Karpas-422 (cell line): ENCODE results near the gene SUGCT. TPM values are rescaled to one million over a fixed set of nuclear protein-coding genes. Genes with fewer than 3 reads are reported as not detected.

ENCODE experiments used
- DNase-seq: peaks from one replicate; pipeline ENCODE4 v3.0.0-alpha.2; 2015
- H2AFZ ChIP-seq: fragments of 200-600 bp; sonication (generic); 2 replicates; pipeline ENCODE4 v1.6.1; 2014; ENCODE audit warnings: antibody characterized with exemption, low read length, mixed read lengths
- H3K27ac ChIP-seq: fragments of 200-600 bp; sonication (generic); 2 replicates; pipeline ENCODE4 v1.5.1; 2014; ENCODE audit warnings: mild to moderate bottlenecking, low read length, moderate library complexity
- H3K27me3 ChIP-seq: fragments of 200-600 bp; sonication (generic); 2 replicates; pipeline ENCODE4 v1.6.1; 2014; ENCODE audit warnings: low read length, mixed read lengths
- H3K36me3 ChIP-seq: fragments of 200-600 bp; sonication (generic); 2 replicates; pipeline ENCODE4 v1.6.1; 2014; ENCODE audit warnings: low read length, mixed read lengths; ENCODE audit not compliant: insufficient read depth
- H3K4me1 ChIP-seq: fragments of 200-600 bp; sonication (generic); 2 replicates; pipeline ENCODE4 v1.6.1; 2014; ENCODE audit warnings: mild to moderate bottlenecking, low read length, mixed read lengths
- H3K4me2 ChIP-seq: fragments of 200-600 bp; sonication (generic); 2 replicates; pipeline ENCODE4 v1.6.1; 2014; ENCODE audit warnings: low read length, low read depth, mild to moderate bottlenecking; ENCODE audit not compliant: poor library complexity, severe bottlenecking
- H3K4me3 ChIP-seq: fragments of 200-600 bp; sonication (generic); 2 replicates; pipeline ENCODE4 v1.5.1; 2014; ENCODE audit warnings: mild to moderate bottlenecking, antibody characterized with exemption, low read length, mixed read lengths
- H3K79me2 ChIP-seq: fragments of 200-600 bp; sonication (generic); 2 replicates; pipeline ENCODE4 v1.6.1; 2014; ENCODE audit warnings: mild to moderate bottlenecking, low read length, mixed read lengths
- H3K9ac ChIP-seq: fragments of 200-600 bp; sonication (generic); 2 replicates; pipeline ENCODE4 v1.6.0; 2014; ENCODE audit warnings: low read length
- H3K9me2 ChIP-seq: fragments of 200-600 bp; sonication (generic), shearing (Covaris generic); replicated peaks from 2 replicates; pipeline ENCODE4 v1.6.0; 2014; ENCODE audit warnings: mild to moderate bottlenecking, low read length, moderate library complexity; ENCODE audit not compliant: insufficient read depth
- H3K9me3 ChIP-seq: fragments of 300-700, 200-600 bp; sonication (generic); 2 replicates; pipeline ENCODE4 v1.6.1; 2014; ENCODE audit warnings: low read length, mixed read lengths
- H4K20me1 ChIP-seq: fragments of 200-600 bp; sonication (generic); 2 replicates; pipeline ENCODE4 v1.6.1; 2014; ENCODE audit warnings: mild to moderate bottlenecking, antibody characterized with exemption, low read length, low read depth; ENCODE audit not compliant: insufficient read depth
- total RNA-seq: library from RNA; depleted of rRNA; stranded (reverse); fragments of >200 nt; shearing (Covaris generic); gene quantifications from 2 replicates; pipeline ENCODE4 v1.2.3, GENCODE V29; 2014; ENCODE audit warnings: low replicate concordance

Gene SUGCT
- total RNA-seq, 1 experiment from 2014 or later, result 0.48 TPM

DNA sequence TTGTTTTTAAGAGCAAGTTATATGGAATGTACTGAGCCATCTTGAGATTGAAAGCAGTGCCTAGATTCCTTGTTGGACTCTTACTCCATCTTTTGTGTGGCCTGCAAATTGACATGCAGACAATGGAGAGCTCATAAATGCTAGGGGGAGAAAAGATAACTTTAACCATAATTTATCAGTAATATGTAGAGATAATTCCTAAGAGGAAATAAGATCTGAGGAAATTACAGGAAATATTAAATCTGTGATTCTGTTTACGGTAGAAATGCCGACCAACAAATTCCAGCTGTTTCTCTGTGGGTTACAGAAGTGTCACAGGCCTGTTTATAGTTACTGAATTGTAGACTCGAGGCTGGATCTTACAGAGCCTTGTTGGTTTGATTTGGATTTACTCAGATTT lies 348.0 kb downstream of the SUGCT start:
- Histone ChIP-seq H3K4me2 (no peak overlapping the region), H3K9me2 (no peaks in the 10 kb centered on the region), H4K20me1 (no peaks in the 10 kb centered on the region), H3K4me3 (no peak overlapping the region), H3K27me3 (no peaks in the 10 kb centered on the region), H3K4me1 (no peaks in the 10 kb centered on the region), H3K9ac (no peak overlapping the region), H3K36me3 (no peaks in the 10 kb centered on the region), H3K27ac (no peak overlapping the region), H3K9me3 (no peaks in the 10 kb centered on the region), H2AFZ (no peak overlapping the region), H3K79me2 (no peaks in the 10 kb centered on the region)
- no peak for DNase-seq

DNA sequence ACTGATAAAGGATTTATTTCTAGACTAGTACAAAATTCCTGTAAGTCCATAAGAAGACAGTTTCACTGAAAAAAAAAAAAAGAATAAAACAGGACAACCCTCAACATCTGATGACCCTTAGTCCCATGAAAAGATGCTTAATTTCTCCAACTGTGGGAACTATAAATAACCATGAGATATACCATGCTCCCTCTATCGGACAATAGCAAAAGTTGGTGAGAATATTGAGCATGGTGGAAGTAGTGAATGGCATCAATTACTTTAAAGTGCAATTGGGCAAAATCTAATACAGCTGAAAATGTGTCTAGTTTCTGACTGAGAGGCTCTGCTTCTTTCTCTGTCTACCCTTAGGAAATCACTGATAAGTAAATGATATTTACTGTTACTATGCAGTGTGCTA lies 348.8 kb downstream of the SUGCT start:
- no peak overlapping the region for H3K27ac ChIP-seq
- no peak overlapping the region for H3K4me3 ChIP-seq
- no peak overlapping the region for H3K4me2 ChIP-seq
- no peaks in the 10 kb centered on the region for H3K79me2 ChIP-seq
- H4K20me1 ChIP-seq, result no peaks in the 10 kb centered on the region
- DNase-seq, result no peak
- no peaks in the 10 kb centered on the region for H3K9me3 ChIP-seq
- no peaks in the 10 kb centered on the region for H3K4me1 ChIP-seq
- H2AFZ ChIP-seq, result no peak overlapping the region
- no peaks in the 10 kb centered on the region for H3K27me3 ChIP-seq
- no peaks in the 10 kb centered on the region for H3K36me3 ChIP-seq
- H3K9ac ChIP-seq, result no peak overlapping the region
- no peaks in the 10 kb centered on the region for H3K9me2 ChIP-seq

DNA sequence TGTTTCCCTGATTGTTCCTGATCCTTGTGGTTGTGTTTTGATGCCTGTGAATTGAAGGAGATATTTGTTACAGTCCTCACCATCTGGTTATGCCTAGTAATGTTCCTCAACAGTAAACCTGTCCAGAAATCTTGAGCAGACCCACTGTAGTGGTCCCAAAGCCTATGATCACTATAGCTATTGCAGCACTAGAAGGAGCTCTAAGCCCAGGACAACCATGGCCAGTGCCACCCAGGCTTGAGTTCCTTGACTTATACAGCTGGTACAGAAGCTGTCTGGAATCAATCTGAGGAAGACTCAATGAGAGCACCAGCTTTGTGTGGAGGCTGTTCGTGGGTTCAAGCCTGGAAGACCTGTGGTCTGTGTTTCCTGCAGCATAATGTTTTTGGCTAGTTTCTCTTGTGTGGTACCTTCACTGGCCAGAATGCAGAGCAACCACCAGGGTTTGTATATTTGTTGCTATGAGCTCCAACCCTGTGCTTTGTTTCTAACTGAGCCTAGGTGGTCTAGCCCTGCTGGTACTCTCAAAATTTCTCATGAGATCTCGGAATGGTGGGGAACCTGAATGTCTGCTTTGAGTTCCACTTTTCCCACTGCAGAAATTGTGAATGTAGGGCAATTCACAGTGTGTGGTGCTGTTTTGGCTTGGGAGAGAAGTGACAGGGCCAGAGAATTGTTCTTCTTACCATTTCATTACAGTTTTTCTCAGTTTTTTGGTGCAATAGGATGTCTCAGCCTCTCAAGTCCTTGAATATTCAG lies 355.2 kb downstream of the SUGCT start:
- Histone ChIP-seq H3K9ac (no peak overlapping the region), H3K27ac (no peak overlapping the region), H2AFZ (no peak overlapping the region), H3K4me2 (no peak overlapping the region), H3K9me2 (no peaks in the 10 kb centered on the region), H3K4me1 (no peaks in the 10 kb centered on the region), H4K20me1 (no peaks in the 10 kb centered on the region), H3K4me3 (no peak overlapping the region), H3K27me3 (no peaks in the 10 kb centered on the region), H3K36me3 (no peaks in the 10 kb centered on the region), H3K9me3 (no peaks in the 10 kb centered on the region), H3K79me2 (no peaks in the 10 kb centered on the region)
- no peak for DNase-seq

DNA sequence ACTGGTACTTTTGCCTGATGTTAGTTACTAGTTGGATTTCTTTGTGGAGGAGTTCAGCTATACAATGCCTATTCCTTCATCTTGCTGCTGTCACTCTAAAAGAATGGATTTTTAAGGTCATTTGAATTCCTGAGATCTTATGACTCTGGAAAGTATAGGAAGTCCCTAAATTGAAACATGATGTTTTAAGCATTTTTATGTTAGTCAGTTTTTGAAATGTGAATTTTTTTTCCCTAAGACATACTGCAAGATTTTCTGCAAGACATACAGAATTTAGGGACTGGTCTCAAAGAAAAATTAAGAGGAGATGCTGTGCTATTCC lies 355.8 kb downstream of the SUGCT start:
- no peaks in the 10 kb centered on the region for H4K20me1 ChIP-seq
- H3K27me3 ChIP-seq, result no peaks in the 10 kb centered on the region
- H3K9me3 ChIP-seq, result no peaks in the 10 kb centered on the region
- DNase-seq, result no peak
- no peak overlapping the region for H3K4me2 ChIP-seq
- H2AFZ ChIP-seq, result no peak overlapping the region
- H3K79me2 ChIP-seq, result no peaks in the 10 kb centered on the region
- no peak overlapping the region for H3K4me3 ChIP-seq
- H3K9ac ChIP-seq, result no peak overlapping the region
- H3K27ac ChIP-seq, result no peak overlapping the region
- H3K36me3 ChIP-seq, result no peaks in the 10 kb centered on the region
- no peaks in the 10 kb centered on the region for H3K4me1 ChIP-seq
- H3K9me2 ChIP-seq, result no peaks in the 10 kb centered on the region

DNA sequence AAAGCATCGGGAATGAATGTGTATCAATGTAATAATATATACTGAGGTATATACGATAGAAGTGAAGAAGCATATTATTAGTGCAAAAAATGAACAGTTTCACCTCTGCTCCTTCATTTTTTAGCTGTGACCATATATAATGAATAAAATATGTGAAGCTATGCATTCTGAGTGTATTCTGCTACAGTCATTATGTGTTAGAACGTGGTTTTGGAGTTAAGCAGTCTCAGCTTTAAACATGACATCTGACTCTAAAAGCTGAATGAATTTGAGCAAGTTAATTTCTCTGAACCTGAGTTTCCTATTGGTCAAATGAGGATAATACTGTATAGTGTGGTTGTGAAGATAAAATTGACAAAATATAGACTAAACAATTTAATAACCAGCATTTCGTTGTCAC lies 358.1 kb downstream of the SUGCT start:
- H4K20me1 ChIP-seq, result no peaks in the 10 kb centered on the region
- H2AFZ ChIP-seq, result no peak overlapping the region
- no peaks in the 10 kb centered on the region for H3K9me3 ChIP-seq
- H3K79me2 ChIP-seq, result no peaks in the 10 kb centered on the region
- H3K36me3 ChIP-seq, result no peaks in the 10 kb centered on the region
- no peak overlapping the region for H3K27ac ChIP-seq
- H3K4me1 ChIP-seq, result no peaks in the 10 kb centered on the region
- no peak for DNase-seq
- H3K4me2 ChIP-seq, result no peak overlapping the region
- H3K9me2 ChIP-seq, result no peaks in the 10 kb centered on the region
- no peaks in the 10 kb centered on the region for H3K27me3 ChIP-seq
- H3K9ac ChIP-seq, result no peak overlapping the region
- no peak overlapping the region for H3K4me3 ChIP-seq

DNA sequence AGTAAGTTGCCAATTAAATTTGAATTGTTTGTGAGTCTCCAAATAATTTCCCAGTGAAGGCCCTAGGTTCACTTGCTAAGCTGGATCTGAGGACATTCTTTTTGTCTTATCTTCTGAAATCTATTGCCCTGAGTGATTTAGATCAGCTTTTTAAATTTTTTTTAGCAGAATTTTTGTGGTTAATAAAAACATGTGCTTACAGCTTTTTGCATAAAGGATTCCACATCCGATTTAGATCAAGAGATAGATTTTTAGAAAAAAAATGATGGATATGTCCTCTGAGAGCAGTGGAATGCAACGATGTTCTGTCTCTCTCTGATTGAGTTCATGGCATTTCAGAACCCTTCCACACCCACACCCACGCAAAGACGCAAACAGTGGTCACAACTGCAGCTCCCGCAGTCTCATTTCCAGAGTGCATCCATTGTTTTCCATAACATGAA lies 358.8 kb downstream of the SUGCT start:
- H3K36me3 ChIP-seq, result no peaks in the 10 kb centered on the region
- DNase-seq, result no peak
- H2AFZ ChIP-seq, result no peak overlapping the region
- H3K27me3 ChIP-seq, result no peaks in the 10 kb centered on the region
- no peaks in the 10 kb centered on the region for H3K79me2 ChIP-seq
- no peaks in the 10 kb centered on the region for H3K4me1 ChIP-seq
- no peak overlapping the region for H3K27ac ChIP-seq
- H3K4me2 ChIP-seq, result no peak overlapping the region
- no peak overlapping the region for H3K4me3 ChIP-seq
- H4K20me1 ChIP-seq, result no peaks in the 10 kb centered on the region
- H3K9me3 ChIP-seq, result no peaks in the 10 kb centered on the region
- H3K9ac ChIP-seq, result no peak overlapping the region
- H3K9me2 ChIP-seq, result no peaks in the 10 kb centered on the region

DNA sequence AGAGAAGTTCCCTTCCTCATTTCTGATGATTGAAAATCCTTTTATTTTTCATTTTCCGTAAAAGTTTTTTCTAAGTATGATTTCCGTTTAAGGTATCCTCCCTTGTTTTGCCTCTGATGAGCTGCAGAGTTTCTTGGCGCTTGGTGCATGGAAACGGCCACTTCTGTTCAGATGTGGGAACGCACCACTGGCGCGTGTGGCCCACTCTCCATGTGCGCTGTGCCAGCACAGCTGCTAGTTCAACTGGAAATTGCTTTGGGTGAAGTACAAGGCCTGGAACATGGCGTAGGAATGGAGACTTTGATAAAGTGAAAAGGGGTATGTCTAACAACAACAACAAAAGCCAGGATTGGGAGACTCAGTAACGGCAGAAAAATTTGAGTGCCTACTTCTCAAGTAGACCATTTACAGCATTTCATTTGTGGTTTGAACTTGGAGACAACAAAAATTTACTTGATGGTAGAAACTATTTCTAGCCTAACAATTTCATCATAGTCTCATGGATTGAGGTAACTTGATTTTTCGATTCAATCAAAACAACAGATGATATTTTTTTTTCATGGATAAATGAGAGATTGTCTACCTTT lies 364.2 kb downstream of the SUGCT start:
- Histone ChIP-seq H3K27ac (no peak overlapping the region), H3K36me3 (no peaks in the 10 kb centered on the region), H3K4me1 (no peaks in the 10 kb centered on the region)

DNA sequence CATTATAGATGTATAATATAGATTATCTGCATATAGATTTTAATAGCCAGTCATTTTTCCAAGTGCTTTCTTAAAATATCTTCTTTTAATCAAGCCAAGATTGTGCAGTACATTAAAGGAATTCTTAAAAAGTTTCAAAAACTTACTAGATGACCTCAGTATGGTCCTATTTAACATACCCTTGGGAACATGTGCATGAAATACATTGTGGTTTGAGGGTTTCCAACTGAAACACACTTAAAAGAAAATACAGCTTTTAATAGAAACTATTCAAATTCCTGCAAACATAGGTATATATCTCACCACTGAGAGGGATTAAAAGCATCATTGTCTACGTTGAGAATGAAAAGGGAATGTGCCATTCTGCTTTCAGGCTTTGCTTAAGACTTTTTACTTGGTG lies 364.9 kb downstream of the SUGCT start:
- Histone ChIP-seq H3K4me1 (no peaks in the 10 kb centered on the region), H3K79me2 (no peaks in the 10 kb centered on the region), H3K27me3 (no peaks in the 10 kb centered on the region), H3K9ac (no peak overlapping the region), H3K36me3 (no peaks in the 10 kb centered on the region), H3K4me2 (no peak overlapping the region), H3K9me3 (no peaks in the 10 kb centered on the region), H2AFZ (no peak overlapping the region), H3K27ac (no peak overlapping the region), H4K20me1 (no peaks in the 10 kb centered on the region), H3K4me3 (no peak overlapping the region), H3K9me2 (no peaks in the 10 kb centered on the region)
- no peak for DNase-seq

More for the DNA sequence above, 364.2 kb downstream of the SUGCT start:
- H3K9ac ChIP-seq, result no peak overlapping the region
- H3K4me3 ChIP-seq, result no peak overlapping the region
- DNase-seq, result no peak
- H3K79me2 ChIP-seq, result no peaks in the 10 kb centered on the region
- no peaks in the 10 kb centered on the region for H3K9me2 ChIP-seq
- no peaks in the 10 kb centered on the region for H4K20me1 ChIP-seq
- no peaks in the 10 kb centered on the region for H3K9me3 ChIP-seq
- H3K27me3 ChIP-seq, result no peaks in the 10 kb centered on the region
- H3K4me2 ChIP-seq, result no peak overlapping the region
- no peak overlapping the region for H2AFZ ChIP-seq
